NCI-H1105 treated with DMSO at 0.1 percent for 48 hours (cell line): ENCODE results near the gene PRMT2.

Source experiments
- DNase-seq: peaks from one replicate; lab custom pipeline; 2025; lab: John Stamatoyannopoulos, UW

Gene PRMT2

DNA sequence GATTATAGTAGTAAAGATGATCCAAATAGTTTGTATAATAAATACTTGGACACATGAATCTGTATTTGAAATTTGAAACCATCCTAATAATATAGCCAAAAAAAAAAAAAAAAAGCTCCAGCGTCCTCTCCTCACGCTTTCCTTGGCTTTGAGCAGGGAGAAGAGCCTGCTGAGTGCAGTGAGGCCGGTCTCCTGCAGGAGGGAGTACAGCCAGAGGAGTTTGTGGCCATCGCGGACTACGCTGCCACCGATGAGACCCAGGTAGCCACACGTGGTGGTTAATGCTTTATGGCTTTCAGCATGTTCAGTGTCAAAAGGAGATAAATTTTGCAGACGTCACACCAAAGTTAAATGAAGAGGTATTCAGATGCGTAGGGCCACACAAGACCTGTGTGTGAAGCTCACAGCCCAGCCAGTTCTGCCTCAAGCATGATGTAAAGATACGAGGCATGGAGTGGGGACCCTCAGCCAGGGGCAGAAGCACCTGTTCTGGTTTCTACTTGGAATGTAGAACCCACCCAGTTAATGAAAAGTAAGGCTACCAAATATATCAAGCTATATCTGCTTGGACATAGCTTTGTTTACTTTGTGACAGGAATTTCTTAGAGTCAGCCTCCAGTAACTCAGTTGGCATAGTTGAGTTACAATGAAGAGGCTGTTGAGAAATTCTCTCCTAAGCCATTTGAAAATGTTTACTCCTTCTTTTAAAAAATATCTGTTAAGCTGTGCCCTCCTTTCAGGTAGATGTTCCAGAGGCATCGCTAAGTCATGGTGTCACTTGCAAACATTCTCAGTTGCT, 8.1 kb downstream of the PRMT2 start:
- no peak for DNase-seq

DNA sequence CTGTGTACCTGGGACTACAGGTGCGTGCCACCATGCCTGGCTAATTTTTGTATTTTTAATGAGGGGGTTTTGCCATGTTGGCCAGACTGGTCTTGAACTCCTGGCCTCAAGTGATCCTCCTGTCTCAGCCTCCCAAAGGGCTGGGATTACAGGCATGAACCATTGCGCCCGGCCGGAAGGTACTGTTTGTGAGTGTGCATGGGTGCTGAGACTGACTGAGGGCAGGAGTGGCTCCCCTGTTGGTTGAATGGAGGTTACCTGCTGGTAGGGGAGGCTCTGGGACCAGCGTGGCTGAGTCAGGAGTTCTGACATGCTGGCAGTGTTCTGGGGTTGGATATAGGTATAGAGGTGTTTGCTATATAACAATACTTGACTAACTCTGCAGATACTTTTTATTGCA, 10.4 kb downstream of the PRMT2 start:
- no peak for DNase-seq

DNA sequence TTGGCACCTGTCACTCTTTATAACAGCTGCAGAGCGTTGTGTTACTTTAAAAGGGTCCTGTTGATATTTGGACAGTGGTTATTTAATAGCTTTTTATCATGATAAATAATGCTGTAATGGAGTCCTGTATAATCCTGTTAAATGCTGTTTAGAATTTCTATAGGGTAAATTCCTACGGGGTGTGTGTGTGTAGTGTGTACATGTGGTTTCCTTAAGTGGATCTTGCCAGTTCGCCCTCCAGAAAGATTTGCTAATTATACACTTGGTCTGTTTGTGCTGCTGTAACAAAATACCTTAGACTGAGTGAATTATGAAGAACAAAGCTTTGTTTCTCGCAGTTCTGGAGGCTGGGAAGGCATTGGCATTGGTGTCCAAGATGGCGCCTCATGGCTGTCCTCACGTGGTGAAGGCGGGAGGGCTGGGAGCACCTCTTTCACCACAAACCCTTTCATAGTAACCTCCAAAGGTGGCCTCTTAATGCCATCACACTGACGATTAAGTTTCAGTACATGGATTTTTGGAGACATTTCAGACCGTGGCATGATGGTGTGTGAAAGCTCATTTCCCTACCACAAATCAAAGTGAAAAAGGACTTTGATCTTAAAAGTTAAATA, 11.2 kb downstream of the PRMT2 start:
- DNase-seq, result no peak

DNA sequence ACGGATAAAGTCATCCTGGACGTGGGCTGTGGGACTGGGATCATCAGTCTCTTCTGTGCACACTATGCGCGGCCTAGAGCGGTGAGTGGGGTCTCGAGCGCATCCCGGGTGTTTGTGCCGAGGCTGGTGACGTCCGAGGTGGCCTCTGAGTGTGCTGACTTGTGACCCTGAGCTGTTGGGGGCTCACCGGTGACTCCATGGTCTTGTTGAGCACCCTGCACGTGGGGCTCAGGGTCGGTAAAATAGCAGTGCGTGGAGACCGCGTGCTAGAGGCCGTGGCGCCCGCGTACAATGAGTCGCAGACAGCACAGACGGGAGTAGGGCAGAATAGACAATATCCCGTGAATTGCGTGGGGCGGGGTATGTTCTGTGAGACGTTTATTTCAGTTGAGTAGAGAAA, 13.1 kb downstream of the PRMT2 start:
- DNase-seq, result no peak

DNA sequence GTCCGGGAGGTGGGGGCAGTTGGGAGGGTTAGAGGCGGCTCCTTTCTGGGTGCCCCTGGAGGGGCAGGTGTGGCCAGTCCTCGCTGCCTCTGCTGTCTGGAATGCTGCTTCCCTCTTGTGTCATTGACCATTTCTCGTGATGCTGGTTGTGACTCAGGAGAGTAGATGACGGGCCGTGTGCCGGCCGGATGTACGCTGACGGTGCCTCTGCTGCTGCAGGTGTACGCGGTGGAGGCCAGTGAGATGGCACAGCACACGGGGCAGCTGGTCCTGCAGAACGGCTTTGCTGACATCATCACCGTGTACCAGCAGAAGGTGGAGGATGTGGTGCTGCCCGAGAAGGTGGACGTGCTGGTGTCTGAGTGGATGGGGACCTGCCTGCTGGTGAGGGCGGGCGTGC, 13.9 kb downstream of the PRMT2 start:
- DNase-seq, result no peak

DNA sequence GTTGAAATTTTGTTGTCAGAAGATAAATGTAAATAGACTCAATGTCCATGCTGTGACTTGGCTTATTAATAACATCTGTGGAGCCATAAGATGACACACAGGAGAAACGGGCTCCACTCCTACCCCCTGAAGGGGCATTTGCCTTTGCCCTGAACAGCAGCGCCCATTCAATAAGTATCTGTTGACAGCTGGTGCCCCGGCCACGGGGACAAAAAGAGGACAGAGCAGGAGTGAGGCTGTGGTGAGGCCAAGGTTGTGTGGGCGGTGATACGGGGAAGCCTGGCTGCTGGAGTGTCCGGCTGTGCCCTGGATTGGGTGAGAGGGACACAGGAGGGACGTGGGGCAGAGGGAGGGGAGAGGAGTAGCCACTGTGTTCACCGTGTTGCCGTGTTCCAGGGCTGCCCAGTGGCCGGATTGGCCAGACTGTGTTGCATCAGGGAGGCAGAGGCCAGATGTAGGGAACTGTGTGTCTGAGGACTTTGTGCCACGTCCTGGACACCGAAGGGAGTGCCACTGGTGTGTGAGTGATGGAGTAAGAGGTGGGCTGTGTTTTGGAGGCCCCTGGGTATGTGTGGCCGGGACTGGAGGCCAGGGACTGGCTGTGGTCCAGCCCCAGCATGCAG, 15.1 kb downstream of the PRMT2 start:
- no peak for DNase-seq

DNA sequence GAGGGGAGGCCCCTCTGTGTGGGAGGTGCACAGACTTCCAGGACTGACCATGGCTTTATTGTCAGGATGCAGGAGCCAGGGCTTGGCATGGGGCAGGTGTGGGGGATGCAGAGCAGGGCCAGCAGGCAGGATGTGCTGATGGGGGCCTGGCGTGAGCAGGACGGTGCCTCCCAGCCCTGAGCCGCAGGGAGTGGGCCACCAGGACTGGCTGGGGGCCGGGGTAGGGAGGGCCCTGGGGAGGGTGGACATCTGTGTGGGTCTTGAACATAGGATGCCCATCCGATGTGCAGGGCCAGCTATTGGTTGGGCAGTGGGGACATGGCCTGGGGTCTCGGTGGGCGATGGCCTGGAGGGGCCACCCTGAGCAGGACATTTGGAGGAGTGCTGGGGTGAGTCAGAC, 15.6 kb downstream of the PRMT2 start:
- DNase-seq, result no peak

DNA sequence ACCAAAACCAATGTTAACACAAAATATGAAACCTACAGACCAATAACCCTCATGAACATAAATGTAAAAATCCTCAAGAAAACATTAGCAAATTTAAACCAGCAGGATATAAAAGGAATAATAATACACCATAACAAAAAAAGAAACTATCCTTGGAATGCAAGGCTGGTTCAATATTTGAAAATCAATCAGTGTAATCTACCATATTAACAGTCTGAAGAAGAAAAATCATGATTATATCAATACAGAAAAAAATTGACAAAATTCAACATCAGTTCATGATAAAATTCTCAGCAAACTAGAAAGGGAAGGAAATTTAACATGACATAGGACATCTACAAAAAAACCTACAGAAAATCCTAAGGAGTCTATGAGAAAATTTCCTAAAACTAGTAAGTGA, 19.8 kb downstream of the PRMT2 start:
- DNase-seq, result no peak

DNA sequence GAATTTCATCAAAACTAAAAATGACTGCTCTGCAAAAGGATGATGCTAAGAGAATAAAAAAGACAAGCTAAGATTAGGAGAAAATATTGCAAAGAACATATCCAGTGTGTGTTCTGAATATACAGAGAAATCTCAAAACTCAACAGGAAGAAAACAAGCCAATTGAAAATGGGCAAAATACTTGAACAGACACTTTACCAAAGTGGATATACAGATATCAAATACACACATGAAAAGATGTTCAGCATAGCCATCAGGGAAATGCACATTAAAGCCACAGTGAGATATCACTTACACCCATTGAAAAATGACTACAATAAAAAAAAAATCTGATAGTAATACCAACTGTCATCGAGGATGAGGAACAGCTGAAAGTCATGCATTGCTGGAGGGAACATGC, 21.3 kb downstream of the PRMT2 start:
- DNase-seq, result no peak

DNA sequence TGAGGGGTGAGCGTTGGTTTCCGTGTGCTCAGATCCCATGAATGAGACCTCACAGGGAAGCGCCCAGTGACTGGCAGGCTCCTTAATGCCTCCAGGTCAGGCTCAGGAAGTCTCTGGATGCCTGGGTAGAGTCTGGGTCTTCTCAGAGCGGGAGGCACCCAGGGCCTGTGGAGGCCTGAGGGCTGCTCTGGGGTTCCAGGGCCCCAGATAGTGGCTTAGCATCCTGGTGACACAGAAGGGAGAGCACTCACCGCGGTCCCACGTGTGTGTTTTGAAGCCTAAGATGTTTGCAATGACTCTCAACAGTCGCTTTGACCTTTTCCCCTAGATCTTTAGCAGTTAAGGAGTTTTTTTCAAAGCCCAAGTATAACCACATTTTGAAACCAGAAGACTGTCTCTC, 25.0 kb downstream of the PRMT2 start:
- DNase-seq, result no peak

DNA sequence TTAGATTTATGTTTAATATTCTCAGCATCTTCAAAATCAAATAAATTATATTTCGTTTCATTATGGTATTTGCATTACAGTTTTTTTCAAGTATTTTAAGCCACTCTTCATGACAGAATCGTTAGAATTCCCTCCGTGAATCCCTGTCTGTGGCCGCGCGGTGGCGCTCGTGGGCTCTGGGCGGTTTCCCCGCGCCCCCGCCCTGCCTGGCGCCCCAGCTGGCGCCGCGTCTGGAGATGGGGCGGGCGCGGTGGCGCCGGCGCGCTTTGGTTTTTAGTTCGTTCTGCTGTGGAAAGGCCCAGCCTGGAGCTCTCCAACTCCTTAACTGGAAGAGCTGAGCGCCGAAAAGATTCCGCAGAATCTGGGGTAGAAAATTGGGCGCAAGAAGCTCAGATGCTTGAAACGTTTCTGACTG, 25.7 kb downstream of the PRMT2 start:
- DNase-seq, result no peak

DNA sequence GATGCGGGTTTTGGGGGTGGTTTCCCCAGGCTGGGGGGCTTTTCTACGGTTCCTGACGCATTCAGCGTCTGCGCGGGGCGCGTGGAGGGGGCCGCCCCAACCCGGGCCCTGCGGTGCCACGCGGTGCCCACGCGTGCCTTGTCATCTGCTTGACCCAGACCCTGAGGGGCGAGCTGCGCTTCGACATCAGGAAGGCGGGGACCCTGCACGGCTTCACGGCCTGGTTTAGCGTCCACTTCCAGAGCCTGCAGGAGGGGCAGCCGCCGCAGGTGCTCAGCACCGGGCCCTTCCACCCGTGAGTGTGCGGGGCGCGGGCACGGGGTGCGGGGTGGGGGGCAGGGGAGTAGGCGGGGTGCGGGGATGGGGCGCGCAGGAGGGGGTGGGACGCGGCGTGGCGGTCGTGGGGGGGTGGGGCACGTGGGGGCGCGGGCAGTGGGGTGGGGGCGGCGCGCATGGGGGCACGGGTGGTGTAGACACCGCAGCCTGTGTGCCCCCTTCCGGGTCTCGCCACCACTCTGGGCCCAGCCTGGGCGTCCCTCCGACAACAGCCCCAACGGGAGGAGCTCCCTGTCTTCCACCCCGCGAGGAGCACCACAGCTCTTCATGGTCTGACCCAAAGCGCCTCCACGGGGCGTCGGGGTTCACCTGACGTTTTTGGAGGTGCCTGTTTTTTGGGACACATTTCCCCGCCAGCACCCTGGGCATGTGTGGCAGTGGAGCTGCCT, 26.3 kb downstream of the PRMT2 start:
- DNase-seq, result no peak

DNA sequence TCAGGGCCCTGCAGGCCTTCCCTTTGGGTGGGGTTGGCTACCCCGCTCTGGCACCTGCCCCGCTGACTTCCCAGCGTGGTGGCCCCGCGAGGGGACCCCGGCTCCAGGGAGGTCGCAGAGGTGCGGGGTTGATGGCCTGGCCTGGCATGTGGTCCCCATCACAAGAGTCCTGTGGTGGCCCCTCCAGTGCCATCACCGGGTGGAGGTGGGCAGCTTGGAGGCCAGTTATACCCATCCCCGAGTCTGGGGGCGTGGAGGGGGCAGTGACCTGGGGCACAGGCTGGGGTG, 26.8 kb downstream of the PRMT2 start:
- no peak for DNase-seq

DNA sequence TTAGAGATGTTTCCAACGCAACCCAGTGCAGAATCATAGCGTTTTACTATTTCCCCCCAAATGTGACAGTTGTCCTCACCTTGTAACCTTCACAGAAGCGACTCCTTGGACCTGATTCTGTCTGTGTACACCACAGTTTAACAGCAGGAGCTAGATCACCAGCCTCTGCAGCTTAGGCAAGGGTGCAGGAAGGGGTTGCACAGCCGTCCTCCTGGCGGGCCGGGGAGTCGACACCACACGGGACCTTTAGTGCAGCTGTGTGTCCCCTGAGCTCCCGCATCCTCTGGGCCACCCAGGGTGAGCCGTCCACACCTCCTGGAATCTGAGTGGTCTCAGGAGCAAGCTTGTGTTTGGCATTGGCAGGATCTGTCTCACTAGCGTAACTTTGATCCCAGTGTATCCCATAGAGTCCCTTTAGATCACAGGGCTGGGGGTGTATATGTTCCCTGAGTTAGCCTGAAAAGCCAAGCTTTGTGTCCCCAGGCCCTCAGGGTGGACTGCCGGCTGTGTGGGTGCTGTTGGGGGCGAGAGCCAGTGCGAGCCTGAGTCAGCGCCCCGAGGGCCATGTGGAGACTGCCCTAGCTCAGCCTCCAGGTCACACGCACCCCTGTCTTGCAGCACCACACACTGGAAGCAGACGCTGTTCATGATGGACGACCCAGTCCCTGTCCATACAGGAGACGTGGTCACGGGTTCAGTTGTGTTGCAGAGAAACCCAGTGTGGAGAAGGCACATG, 27.5 kb downstream of the PRMT2 start:
- no peak for DNase-seq

DNA sequence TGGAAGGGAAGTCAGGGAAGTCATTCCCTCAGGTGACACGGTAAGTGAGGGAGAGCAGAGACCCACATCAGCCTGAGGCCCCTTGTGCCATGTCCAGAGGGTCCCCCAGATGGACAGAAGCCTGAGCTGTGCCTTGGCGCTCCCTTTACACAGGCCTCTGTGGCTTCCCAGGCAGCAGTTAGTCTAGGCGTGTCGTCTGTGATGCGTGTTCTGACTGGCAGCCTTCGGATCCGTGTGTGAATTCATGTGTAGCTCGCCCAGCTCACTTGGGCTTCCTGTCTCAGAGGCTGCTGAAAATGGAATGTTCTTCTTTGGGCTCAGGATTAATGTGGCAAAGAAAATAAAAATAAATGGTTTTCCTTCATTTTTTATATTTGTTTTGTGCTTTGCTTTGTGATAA, 28.3 kb downstream of the PRMT2 start:
- DNase-seq, result no peak

DNA sequence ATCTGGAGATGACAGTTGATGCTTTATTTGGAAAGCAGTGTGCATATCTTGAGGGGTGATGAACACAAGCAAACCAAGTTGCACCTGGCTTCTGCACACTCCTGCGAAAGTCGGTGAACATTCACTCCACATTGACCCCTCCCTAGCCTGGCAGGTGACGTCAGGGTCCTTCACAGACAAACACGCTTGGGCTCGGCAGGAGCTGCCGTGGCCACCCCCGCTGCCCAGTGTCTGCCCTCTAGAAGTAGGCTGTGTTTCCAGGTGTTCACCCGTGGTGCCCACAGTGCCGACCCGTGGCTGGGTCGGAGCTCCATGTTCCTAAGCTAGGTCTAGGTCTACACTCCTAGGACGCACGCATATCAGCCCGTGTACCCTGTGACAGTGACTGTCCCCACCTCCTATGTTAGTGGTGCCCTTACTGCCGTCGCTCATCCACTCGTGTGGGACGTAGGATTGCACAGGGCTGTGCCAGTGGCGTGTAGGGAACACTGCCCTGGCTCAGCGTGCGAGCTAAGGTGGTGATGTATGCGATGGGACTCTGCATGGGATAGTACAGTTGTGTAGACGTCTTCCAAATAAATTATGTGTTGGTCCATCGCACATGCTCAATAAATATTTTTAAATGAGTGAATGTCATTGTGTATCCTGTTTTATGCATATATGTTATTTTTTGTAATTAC, 29.0 kb downstream of the PRMT2 start:
- DNase-seq, result no peak

DNA sequence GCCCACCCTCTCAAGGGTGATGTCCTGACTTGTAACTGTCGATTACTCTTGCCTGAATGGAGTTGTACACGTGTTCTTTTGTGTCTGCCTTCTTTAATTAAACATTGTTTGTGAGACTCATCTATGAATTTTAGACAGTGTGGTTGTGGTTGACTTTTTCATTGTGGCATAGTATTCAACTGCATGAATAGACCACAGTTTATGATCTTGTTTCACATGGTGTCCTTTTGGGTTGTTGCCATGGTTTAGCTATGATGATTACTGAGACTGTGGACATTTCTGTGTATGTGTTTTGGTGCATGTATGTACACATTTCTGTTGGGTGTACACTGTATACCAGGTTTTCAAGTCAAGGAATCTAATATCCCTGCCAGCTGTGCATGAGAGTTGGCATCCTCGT, 30.1 kb downstream of the PRMT2 start:
- DNase-seq, result no peak

DNA sequence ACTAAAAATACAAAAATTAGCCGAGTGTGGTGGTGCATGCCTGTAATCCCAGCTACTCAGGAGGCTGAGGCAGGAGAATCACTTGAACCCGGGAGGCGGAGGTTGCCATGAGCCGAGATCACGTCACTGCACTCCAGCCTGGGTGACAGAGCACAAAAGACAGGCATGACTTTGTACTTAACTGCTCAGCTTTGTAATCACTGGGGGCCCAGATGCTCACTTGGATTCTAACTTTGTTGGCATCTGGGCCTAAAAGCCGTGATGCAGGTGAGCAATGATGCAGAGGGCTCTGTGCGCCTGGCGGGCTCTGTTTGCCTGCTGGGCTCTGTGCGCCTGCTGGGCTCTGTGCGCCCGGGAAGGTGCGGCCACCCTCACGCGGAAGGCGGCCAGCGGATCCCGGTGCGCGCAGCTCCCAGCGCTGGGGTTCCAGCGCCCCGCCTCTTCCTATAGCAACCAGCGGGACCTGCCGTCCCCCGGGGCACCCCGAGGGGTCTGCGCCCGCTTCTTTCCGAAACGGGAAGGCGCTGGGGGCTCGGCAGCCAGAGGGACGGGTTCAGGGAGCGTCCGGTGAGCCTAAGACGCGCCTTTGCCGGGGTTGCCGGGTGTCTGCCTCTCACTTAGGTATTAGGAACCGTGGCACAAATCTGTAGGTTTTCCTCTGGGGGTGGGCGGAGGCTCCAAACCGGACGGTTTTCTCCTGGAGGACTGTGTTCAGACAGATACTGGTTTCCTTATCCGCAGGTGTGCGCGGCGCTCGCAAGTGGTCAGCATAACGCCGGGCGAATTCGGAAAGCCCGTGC, 31.7 kb downstream of the PRMT2 start:
- peak; percentile 45 for DNase-seq

DNA sequence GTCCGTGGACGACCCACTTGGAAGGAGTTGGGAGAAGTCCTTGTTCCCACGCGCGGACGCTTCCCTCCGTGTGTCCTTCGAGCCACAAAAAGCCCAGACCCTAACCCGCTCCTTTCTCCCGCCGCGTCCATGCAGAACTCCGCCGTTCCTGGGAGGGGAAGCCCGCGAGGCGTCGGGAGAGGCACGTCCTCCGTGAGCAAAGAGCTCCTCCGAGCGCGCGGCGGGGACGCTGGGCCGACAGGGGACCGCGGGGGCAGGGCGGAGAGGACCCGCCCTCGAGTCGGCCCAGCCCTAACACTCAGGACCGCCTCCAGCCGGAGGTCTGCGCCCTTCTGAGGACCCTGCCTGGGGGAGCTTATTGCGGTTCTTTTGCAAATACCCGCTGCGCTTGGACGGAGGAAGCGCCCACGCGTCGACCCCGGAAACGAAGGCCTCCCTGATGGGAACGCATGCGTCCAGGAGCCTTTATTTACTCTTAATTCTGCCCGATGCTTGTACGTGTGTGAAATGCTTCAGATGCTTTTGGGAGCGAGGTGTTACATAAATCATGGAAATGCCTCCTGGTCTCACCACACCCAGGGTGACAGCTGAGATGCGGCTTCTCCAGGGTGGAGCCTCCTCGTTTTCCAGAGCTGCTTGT, 32.4 kb downstream of the PRMT2 start:
- peak; percentile 67 for DNase-seq

DNA sequence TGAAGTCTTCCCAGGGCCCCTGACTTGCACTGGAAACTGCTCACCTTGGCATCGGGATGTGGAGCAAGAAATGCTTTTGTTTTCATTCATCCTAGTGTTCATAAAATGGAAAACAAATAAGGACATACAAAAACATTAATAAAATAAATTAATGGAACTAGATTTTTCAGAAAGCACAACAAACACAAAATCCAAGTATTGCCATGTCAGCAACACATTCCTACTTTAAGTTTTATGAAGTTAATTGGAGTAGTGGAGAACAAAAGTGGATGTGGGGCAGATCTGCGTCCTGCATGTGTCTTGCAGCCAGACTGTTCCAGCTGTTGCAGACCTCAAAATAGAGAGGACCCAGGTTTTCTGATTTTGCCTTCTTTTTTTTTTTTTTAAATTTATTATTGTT, 32.9 kb downstream of the PRMT2 start:
- DNase-seq, result no peak
